K562 (cell line): Measurements from ENCODE around the gene PARD6A. TPM values are rescaled to one million over a fixed set of nuclear protein-coding genes. Genes with fewer than 3 reads are reported as not detected.

Experiments used
- BRF1 ChIP-seq: IDR thresholded peaks from 3 replicates; pipeline ENCODE4 v1.6.1; 2011; ENCODE audit warnings: borderline replicate concordance, mild to moderate bottlenecking; ENCODE audit not compliant: insufficient read length; ENCODE audit errors: extremely low read depth
- E2F8 ChIP-seq: fragments of 450-650 bp; IDR thresholded peaks from 2 replicates; pipeline ENCODE4 v1.7.1; 2018; ENCODE audit warnings: mild to moderate bottlenecking, low read depth; ENCODE audit not compliant: partially characterized antibody
- GTF2F1 ChIP-seq: IDR thresholded peaks from 2 replicates; pipeline ENCODE4 v1.6.1; 2011; ENCODE audit warnings: low read depth, low read length, improper control_type of control experiment
- IFI16 ChIP-seq: fragments of 250-450 bp; sonication (Bioruptor Pico); IDR thresholded peaks from 2 replicates; pipeline ENCODE4 v2.1.2; 2022; ENCODE audit warnings: mild to moderate bottlenecking, inconsistent platforms
- IRF1 ChIP-seq: sonication (generic); formaldehyde crosslinking; IDR thresholded peaks from 2 replicates; pipeline ENCODE4 v1.8.0; 2022; ENCODE audit warnings: missing genetic modification reagents, mild to moderate bottlenecking, borderline replicate concordance
- IRF2 ChIP-seq: sonication (generic); formaldehyde crosslinking; IDR thresholded peaks from 2 replicates; pipeline ENCODE4 v1.8.1; 2022; ENCODE audit warnings: mild to moderate bottlenecking, missing genetic modification reagents
- NFRKB ChIP-seq: fragments of 450-650 bp; IDR thresholded peaks from 2 replicates; pipeline ENCODE4 v1.6.1; 2016; ENCODE audit warnings: low read depth
- PTTG1 ChIP-seq: fragments of 450-650 bp; IDR thresholded peaks from 2 replicates; pipeline ENCODE4 v1.6.1; 2016; ENCODE audit warnings: low read depth, mild to moderate bottlenecking, missing genetic modification characterization, missing compliant biosample characterization
- RBBP5 ChIP-seq: fragments of 200-600 bp; sonication (generic); IDR thresholded peaks from 2 replicates; pipeline ENCODE4 v1.6.1; 2012; ENCODE audit warnings: borderline replicate concordance, mild to moderate bottlenecking, low read length, control low read depth, inconsistent platforms; ENCODE audit not compliant: insufficient read depth, poor library complexity, severe bottlenecking
- RBM22 ChIP-seq: fragments of 200-400 bp; formaldehyde crosslinking; IDR thresholded peaks from 2 replicates; pipeline ENCODE4 v1.6.1; 2018; ENCODE audit warnings: low read length, low read depth; ENCODE audit not compliant: poor library complexity, severe bottlenecking
- SMAD4 ChIP-seq: fragments of 250-450 bp; sonication (Bioruptor Pico); conservative IDR thresholded peaks from 2 replicates; pipeline ENCODE4 v1.8.0; 2021; ENCODE audit warnings: inconsistent platforms, mild to moderate bottlenecking, moderate library complexity
- SMARCA4 ChIP-seq: fragments of 450-650 bp; IDR thresholded peaks from 2 replicates; pipeline ENCODE4 v1.6.1; 2016
- SREBF1 ChIP-seq: fragments of 150-350 bp; IDR thresholded peaks from 2 replicates; pipeline ENCODE4 v1.6.1; 2014; ENCODE audit warnings: antibody characterized with exemption, low read depth, low read length, borderline replicate concordance
- TCFL5 ChIP-seq: fragments of 250-450 bp; sonication (Bioruptor Pico); conservative IDR thresholded peaks from 2 replicates; pipeline ENCODE4 v1.6.1; 2021; ENCODE audit warnings: mild to moderate bottlenecking, moderate library complexity, matching md5 sums
- UBTF ChIP-seq, 2 experiments: IDR thresholded peaks; 2 replicates each; pipeline ENCODE4 v1.6.1; 2012; ENCODE audit warnings: improper control_type of control experiment in 2 of 2, low read depth in 2 of 2, low read length in 2 of 2, borderline replicate concordance in 1 of 2
- ZBTB5 ChIP-seq: fragments of 450-650 bp; IDR thresholded peaks from 2 replicates; pipeline ENCODE4 v1.6.1; 2017; ENCODE audit warnings: antibody characterized with exemption
- ZNF175 ChIP-seq: fragments of 200-800 bp; sonication (Bioruptor generic); IDR thresholded peaks from 2 replicates; pipeline ENCODE4 v1.6.1; 2016; ENCODE audit warnings: low read depth, mild to moderate bottlenecking, missing genetic modification characterization, missing compliant biosample characterization
- ZNF655 ChIP-seq: fragments of 250-450 bp; sonication (Bioruptor Pico); IDR thresholded peaks from 2 replicates; pipeline ENCODE4 v1.5.0; 2021
- polyA plus RNA-seq, 8 experiments: library from polyadenylated mRNA; depleted of rRNA in 4 of 8; stranded (reverse) in 5 of 8; unstranded in 3 of 8; fragments of >200 nt; fragmentation: Nextera tagmentation in 2 of 8; fragmentation: Illumina TruSeq in 1 of 8; extraction: Ambion mirVana in 2 of 8; extraction: Trizol in 1 of 8; gene quantifications; 2 replicates each; pipeline versions ENCODE4 v1.2.1 to v1.2.3, GENCODE V29; 2011 to 2014; ENCODE audit warnings: inconsistent platforms in 1 of 8, missing spikeins in 1 of 8
- total RNA-seq, 7 experiments: library from RNA; depleted of rRNA in 6 of 7; stranded (reverse); fragments of >200 nt in 6 of 7; fragmentation: Illumina TruSeq in 2 of 7; extraction: Trizol in 2 of 7; gene quantifications; 2 replicates each; pipeline versions ENCODE4 v1.2.1 to v1.2.3, GENCODE V29; 2011 to 2021; ENCODE audit warnings: low replicate concordance in 1 of 7

Gene PARD6A
- total and polyA plus RNA-seq, 9 of the 15 experiments (the other 6 are each of a cell fraction or from before 2014, with no cell fraction given), result 0.04 to 2.0 (median 0.44) TPM

GRCh38 chr16:67653128-67653788 is 7.5 kb upstream of the PARD6A start (continued):
- TF ChIP-seq SMAD4 (0 out of 2 replicates have a peak, but pooled peaks have one; percentile 21), RBM22 (no peak), GTF2F1 (no peak), IRF2 (no peak), E2F8 (no peak), BRF1 (no peak), RBBP5 (peak; percentile 27), ZBTB5 (no peak), ZNF175 (CRISPR knock-in tag) (no peak), SREBF1 (no peak), UBTF (IDR thresholded peaks at IDR 0.05; ENCODE audit: borderline replicate concordance in 1 of 2, low read depth in 2 of 2, low read length in 2 of 2) (0 out of 4 replicates have a peak, but pooled peaks of 1 of the 2 experiments have one; percentile 7), ZNF655 (no peak), IRF1 (no peak), NFRKB (no peak), IFI16 (CRISPR knock-in tag) (no peak), SMARCA4 (no peak), PTTG1 (tag) (no peak), TCFL5 (CRISPR knock-in tag) (no peak)
